Ramos (cell line): ENCODE data around the gene MAGEB16.

Experiments
- in situ Hi-C: fragments of 300-500 bp; cut with MboI; formaldehyde crosslinking; loops from one replicate; pipeline ENCODE4 v1.14.3; 2022; ENCODE audit warnings: low sequenced_read_pairs; ENCODE audit not compliant: unreplicated experiment

The MAGEB16 gene

GRCh38 chrX:35798042-35798441 lies at the start of gene MAGEB16:
TSS of gene MAGEB16 (plus strand) at chrX:35798342. CDS start at chrX:35802197, 3,855 bp downstream.
- in situ Hi-C loops = no loop called here

GRCh38 chrX:35773958-35774564 lies 24.1 kb upstream of the MAGEB16 start:
- in situ Hi-C loops = no loop called here

- in situ Hi-C loops = no loop called here
Measured at GRCh38 chrX:35785075-35785474, 13.1 kb upstream of the MAGEB16 start.

GRCh38 chrX:35786271-35786670 lies 11.9 kb upstream of the MAGEB16 start:
- in situ Hi-C loops = no loop called here

GRCh38 chrX:35787867-35788266 lies 10.3 kb upstream of the MAGEB16 start:
- in situ Hi-C loops = no loop called here

- in situ Hi-C loops = no loop called here
Measured at GRCh38 chrX:35800474-35800873, 2.3 kb downstream of the MAGEB16 start.

GRCh38 chrX:35809781-35810180 lies 11.6 kb downstream of the MAGEB16 start:
- in situ Hi-C loops = no loop called here

- in situ Hi-C loops = no loop called here
Measured at GRCh38 chrX:35819241-35819640, 21.1 kb downstream of the MAGEB16 start.

GRCh38 chrX:35826503-35826902 lies 28.4 kb downstream of the MAGEB16 start:
- in situ Hi-C loops = no loop called here

- in situ Hi-C loops = no loop called here
Measured at GRCh38 chrX:35829501-35829900, 31.4 kb downstream of the MAGEB16 start.

GRCh38 chrX:35841872-35842271 lies 43.7 kb downstream of the MAGEB16 start:
- in situ Hi-C loops = no loop called here

- in situ Hi-C loops = no loop called here
Measured at GRCh38 chrX:35842674-35843073, 44.5 kb downstream of the MAGEB16 start.

- in situ Hi-C loops = no loop called here
Measured at GRCh38 chrX:35847736-35848135, 49.6 kb downstream of the MAGEB16 start.
